Caco-2 (cell line): ENCODE results near the gene LTBP1. TPM values are rescaled to one million over a fixed set of nuclear protein-coding genes. Genes with fewer than 3 reads are reported as not detected.

ENCODE experiments used
- BruUV-seq: library from RNA; stranded (reverse); fragments of 400-500 nt; replicated peaks from 2 replicates; lab custom pipeline; 2021; lab: Mats Ljungman, UMichigan
- CTCF ChIA-PET: fragments of 300-600 bp; sonication (Branson Sonifier 250); formaldehyde crosslinking; loops from one replicate; lab custom pipeline; 2022; ENCODE audit warnings: antibody characterized with exemption; lab: Charles Lee
- POLR2A ChIA-PET: fragments of 300-600 bp; sonication (Branson Sonifier 250); formaldehyde crosslinking; loops from one replicate; lab custom pipeline; 2022; ENCODE audit warnings: antibody characterized with exemption; lab: Charles Lee
- DNase-seq, 2 experiments: peaks; one replicate each; pipeline versions ENCODE4 v3.0.0 to v3.0.0-alpha.2; 2020 to 2022
- H3K27me3 ChIP-seq: replicated peaks from 2 replicates; pipeline ENCODE4 v1.6.0; 2011; ENCODE audit warnings: low read length; ENCODE audit not compliant: control insufficient read depth, insufficient read depth
- H3K36me3 ChIP-seq: 2 replicates; pipeline ENCODE4 v1.5.1; 2011; ENCODE audit warnings: low read length; ENCODE audit not compliant: control insufficient read depth, insufficient read depth
- H3K4me1 ChIP-seq: fragments of 250-450 bp; sonication (Bioruptor Pico); 2 replicates; pipeline ENCODE4 v1.5.1; 2020; ENCODE audit warnings: mild to moderate bottlenecking
- H3K4me3 ChIP-seq: 2 replicates; pipeline ENCODE4 v1.5.1; 2011; ENCODE audit warnings: low read depth, mild to moderate bottlenecking, control low read depth, low read length
- H3K9me3 ChIP-seq: fragments of 250-450 bp; sonication (Bioruptor Pico); 2 replicates; pipeline ENCODE4 v1.5.1; 2020; ENCODE audit warnings: mild to moderate bottlenecking, moderate library complexity
- H3K27ac Mint-ChIP-seq: one replicate; pipeline ENCODE4 v1.8.0; 2022; ENCODE audit warnings: mixed read lengths; ENCODE audit not compliant: unreplicated experiment
- H3K27me3 Mint-ChIP-seq: one replicate; pipeline ENCODE4 v1.8.0; 2022; ENCODE audit warnings: mixed read lengths; ENCODE audit not compliant: insufficient read depth, unreplicated experiment
- H3K36me3 Mint-ChIP-seq: one replicate; pipeline ENCODE4 v1.8.0; 2022; ENCODE audit warnings: mild to moderate bottlenecking, mixed read lengths; ENCODE audit not compliant: insufficient read depth, unreplicated experiment
- H3K4me1 Mint-ChIP-seq: one replicate; pipeline ENCODE4 v1.8.0; 2022; ENCODE audit warnings: low read depth, mixed read lengths; ENCODE audit not compliant: unreplicated experiment
- H3K4me3 Mint-ChIP-seq: one replicate; pipeline ENCODE4 v1.8.0; 2022; ENCODE audit warnings: mild to moderate bottlenecking, moderate library complexity, mixed read lengths; ENCODE audit not compliant: unreplicated experiment
- H3K9me3 Mint-ChIP-seq: one replicate; pipeline ENCODE4 v1.8.0; 2022; ENCODE audit warnings: mixed read lengths; ENCODE audit not compliant: unreplicated experiment
- intact Hi-C: fragments of 100-400 bp; cut with micrococcal nuclease; formaldehyde crosslinking; loops from one replicate; pipeline ENCODE4 v1.10.0; 2022; ENCODE audit not compliant: unreplicated experiment
- total RNA-seq: library from RNA; stranded (reverse); gene quantifications from 2 replicates; pipeline ENCODE4 v1.2.3, GENCODE V29; 2022
- TF ChIP-seq, protein P1 (sequence below), 2 experiments: fragments of 200-600 bp in 1 of 2; IDR thresholded peaks; 1 replicate in 1 of 2; 2 replicates in 1 of 2; pipeline versions ENCODE4 v1.5.1 to v1.8.0; 2011 to 2022; ENCODE audit warnings: antibody characterized with exemption in 1 of 2, control low read depth in 1 of 2, inconsistent platforms in 1 of 2, low read depth in 1 of 2, low read length in 1 of 2, mild to moderate bottlenecking in 1 of 2, moderate library complexity in 1 of 2; ENCODE audit not compliant: insufficient read depth in 1 of 2, severe bottlenecking in 1 of 2, unreplicated experiment in 1 of 2

Gene LTBP1
- total RNA-seq, 1 experiment from 2014 or later: 64.2 TPM

DNA sequence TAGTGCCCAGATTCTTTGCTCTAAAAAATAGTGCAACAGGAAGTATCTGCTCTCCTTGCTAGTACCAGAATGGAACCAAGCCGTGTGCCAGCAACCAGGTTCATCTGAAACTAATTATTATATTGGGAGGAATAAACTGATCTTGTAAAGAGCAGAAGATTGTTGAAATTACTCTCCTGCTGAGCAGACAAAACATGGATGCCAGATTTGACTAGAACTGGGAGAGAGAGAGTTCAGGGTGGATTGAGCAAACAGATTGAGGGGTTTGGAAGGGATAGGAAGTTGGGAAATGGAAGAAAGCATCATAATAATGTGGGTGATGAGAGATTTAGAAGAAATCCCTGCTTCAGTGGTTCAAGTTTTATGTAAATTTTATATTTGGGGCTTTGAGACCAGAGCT is 369.6 kb downstream of the LTBP1 start:
- H3K9me3 Mint-ChIP-seq: no peaks in the 10 kb centered on the region
- TF ChIP-seq, protein P1, sequence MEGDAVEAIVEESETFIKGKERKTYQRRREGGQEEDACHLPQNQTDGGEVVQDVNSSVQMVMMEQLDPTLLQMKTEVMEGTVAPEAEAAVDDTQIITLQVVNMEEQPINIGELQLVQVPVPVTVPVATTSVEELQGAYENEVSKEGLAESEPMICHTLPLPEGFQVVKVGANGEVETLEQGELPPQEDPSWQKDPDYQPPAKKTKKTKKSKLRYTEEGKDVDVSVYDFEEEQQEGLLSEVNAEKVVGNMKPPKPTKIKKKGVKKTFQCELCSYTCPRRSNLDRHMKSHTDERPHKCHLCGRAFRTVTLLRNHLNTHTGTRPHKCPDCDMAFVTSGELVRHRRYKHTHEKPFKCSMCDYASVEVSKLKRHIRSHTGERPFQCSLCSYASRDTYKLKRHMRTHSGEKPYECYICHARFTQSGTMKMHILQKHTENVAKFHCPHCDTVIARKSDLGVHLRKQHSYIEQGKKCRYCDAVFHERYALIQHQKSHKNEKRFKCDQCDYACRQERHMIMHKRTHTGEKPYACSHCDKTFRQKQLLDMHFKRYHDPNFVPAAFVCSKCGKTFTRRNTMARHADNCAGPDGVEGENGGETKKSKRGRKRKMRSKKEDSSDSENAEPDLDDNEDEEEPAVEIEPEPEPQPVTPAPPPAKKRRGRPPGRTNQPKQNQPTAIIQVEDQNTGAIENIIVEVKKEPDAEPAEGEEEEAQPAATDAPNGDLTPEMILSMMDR (IDR thresholded peaks at IDR 0.05; ENCODE audit: insufficient read depth in 1 of 2, low read depth in 1 of 2, low read length in 1 of 2, severe bottlenecking in 1 of 2, unreplicated experiment in 1 of 2): no peak
- Histone ChIP-seq H3K36me3 (no peaks in the 10 kb centered on the region; the same call in 1 of the 2 replicates), H3K4me3 (no peak overlapping the region), H3K9me3 (no peaks in the 10 kb centered on the region), H3K27me3 (no peaks in the 10 kb centered on the region), H3K4me1 (0 out of 2 replicates have a peak, but pooled peaks cover 3% of the 10 kb centered on the region)
- H3K27me3 Mint-ChIP-seq: no peaks in the 10 kb centered on the region
- BruUV-seq: no TSS peak
- no peaks in the 10 kb centered on the region for H3K36me3 Mint-ChIP-seq
- POLR2A ChIA-PET: no interaction called here
- H3K27ac Mint-ChIP-seq: no peak overlapping the region
- no peak for DNase-seq
- no peaks in the 10 kb centered on the region for H3K4me1 Mint-ChIP-seq
- intact Hi-C loops: no loop called here
- CTCF ChIA-PET: interaction anchor here (0.7 to 1.4 kb wide), 2 partner anchors 12 to 259 kb away, joined by 3 read pairs; no protein-coding TSS in a partner anchor
- H3K4me3 Mint-ChIP-seq: no peak overlapping the region

DNA sequence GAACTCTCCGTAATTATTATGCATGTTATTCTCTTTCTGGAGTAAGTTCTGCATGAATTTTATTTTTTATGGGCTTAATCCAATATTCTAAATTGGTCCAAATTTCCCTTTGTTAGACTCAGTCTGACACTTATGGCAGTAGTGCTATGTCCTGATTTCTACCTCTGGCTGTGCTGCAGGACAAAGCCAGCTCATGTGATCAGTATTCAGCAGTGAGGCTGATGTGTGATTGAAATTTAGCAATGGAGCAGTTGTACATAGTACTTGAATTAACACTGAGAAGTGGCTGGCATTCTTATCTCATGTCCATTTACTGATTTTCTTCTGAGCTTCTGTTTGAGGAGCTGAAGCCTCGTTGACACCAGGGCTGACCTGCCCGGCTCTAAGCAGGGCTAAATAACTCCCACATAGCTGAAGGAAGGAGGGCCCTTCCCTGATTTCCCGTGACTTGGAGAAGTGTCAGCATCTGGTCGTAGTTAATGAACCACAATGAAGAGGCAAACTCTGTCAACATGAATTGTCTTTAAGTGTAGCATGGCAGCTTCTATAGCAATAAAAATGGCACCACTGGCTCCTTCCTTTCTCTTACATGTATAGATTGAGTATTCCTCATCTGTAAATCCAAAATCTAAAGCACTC is 370.7 kb downstream of the LTBP1 start:
- POLR2A ChIA-PET: no interaction called here
- no peaks in the 10 kb centered on the region for H3K4me1 Mint-ChIP-seq

DNA sequence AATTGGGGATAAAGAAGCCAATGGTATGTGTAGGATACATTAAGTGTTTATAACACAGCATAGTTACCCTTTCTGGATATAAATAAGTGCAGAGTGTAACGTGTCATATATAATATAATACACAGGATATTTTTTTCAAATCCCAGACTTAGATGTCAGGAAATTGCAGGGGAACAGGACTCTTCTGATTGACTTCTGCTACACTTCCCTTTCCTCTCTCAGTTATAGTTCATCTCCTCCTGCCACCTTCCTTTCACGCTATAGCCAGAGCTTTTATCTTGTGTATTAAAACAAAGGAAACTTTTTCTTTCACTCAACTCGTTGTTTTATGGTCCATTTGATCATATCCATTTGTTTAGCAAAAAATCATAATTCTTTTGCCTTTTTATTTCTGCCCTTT is 371.7 kb downstream of the LTBP1 start:
- POLR2A ChIA-PET: no interaction called here
- H3K36me3 ChIP-seq: no peaks in the 10 kb centered on the region
- Mint-ChIP-seq H3K36me3 (no peaks in the 10 kb centered on the region), H3K4me1 (no peaks in the 10 kb centered on the region), H3K9me3 (no peaks in the 10 kb centered on the region), H3K27me3 (no peaks in the 10 kb centered on the region), H3K4me3 (no peak overlapping the region), H3K27ac (no peak overlapping the region)
- intact Hi-C loops: no loop called here
- no peaks in the 10 kb centered on the region for H3K27me3 ChIP-seq
- TF ChIP-seq, protein P1 (IDR thresholded peaks at IDR 0.05; ENCODE audit: insufficient read depth in 1 of 2, low read depth in 1 of 2, low read length in 1 of 2, severe bottlenecking in 1 of 2, unreplicated experiment in 1 of 2): no peak
- H3K9me3 ChIP-seq: no peaks in the 10 kb centered on the region
- H3K4me1 ChIP-seq: 0 out of 2 replicates have a peak, but pooled peaks cover 3% of the 10 kb centered on the region
- no peak for DNase-seq
- BruUV-seq: no TSS peak
- CTCF ChIA-PET: no interaction called here
- H3K4me3 ChIP-seq: no peak overlapping the region

More for the DNA sequence above, 370.7 kb downstream of the LTBP1 start:
- 0 out of 2 replicates have a peak, but pooled peaks cover 3% of the 10 kb centered on the region for H3K4me1 ChIP-seq
- H3K36me3 Mint-ChIP-seq: no peaks in the 10 kb centered on the region
- CTCF ChIA-PET: no interaction called here
- no peaks in the 10 kb centered on the region for H3K9me3 Mint-ChIP-seq
- intact Hi-C loops: no loop called here
- TF ChIP-seq, protein P1 (IDR thresholded peaks at IDR 0.05; ENCODE audit: insufficient read depth in 1 of 2, low read depth in 1 of 2, low read length in 1 of 2, severe bottlenecking in 1 of 2, unreplicated experiment in 1 of 2): no peak
- DNase-seq: no peak
- H3K4me3 ChIP-seq: no peak overlapping the region
- no peak overlapping the region for H3K4me3 Mint-ChIP-seq
- BruUV-seq: no TSS peak
- H3K27me3 Mint-ChIP-seq: no peaks in the 10 kb centered on the region
- H3K9me3 ChIP-seq: no peaks in the 10 kb centered on the region
- H3K36me3 ChIP-seq: no peaks in the 10 kb centered on the region; the same call in 1 of the 2 replicates
- no peaks in the 10 kb centered on the region for H3K27me3 ChIP-seq
- no peak overlapping the region for H3K27ac Mint-ChIP-seq
